AG09319 (cell line): ENCODE measurements around the gene GRIA3.

Experiments used
- DNase-seq: peaks from one replicate; pipeline ENCODE4 v3.0.0-alpha.2; 2010; ENCODE audit warnings: low read depth; ENCODE audit errors: extremely low read depth
- TF ChIP-seq, protein P1 (sequence below): IDR thresholded peaks from 2 replicates; pipeline ENCODE4 v1.5.1; 2011; ENCODE audit warnings: low read depth, mild to moderate bottlenecking, inconsistent platforms, low read length, moderate library complexity

Gene GRIA3

DNA sequence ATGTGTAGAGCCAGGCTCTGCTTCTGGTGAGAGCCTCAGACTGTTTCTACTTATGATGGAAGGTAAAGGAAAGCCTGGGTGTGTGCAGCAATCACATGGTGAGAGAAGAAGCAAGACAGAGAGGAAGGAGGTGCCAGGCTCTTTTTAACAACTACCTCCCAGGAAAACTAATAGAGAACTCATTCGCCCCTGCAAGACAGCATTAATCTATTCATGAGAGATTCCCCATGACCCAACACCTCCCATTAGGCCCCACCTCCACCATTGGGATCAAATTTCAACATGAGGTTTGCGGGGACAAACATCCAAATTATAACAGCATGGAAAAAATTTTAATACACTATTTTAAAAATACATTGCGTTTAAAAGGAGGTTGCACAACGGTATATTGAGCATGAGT lies 24.7 kb upstream of the GRIA3 start:
- TF ChIP-seq, protein P1, sequence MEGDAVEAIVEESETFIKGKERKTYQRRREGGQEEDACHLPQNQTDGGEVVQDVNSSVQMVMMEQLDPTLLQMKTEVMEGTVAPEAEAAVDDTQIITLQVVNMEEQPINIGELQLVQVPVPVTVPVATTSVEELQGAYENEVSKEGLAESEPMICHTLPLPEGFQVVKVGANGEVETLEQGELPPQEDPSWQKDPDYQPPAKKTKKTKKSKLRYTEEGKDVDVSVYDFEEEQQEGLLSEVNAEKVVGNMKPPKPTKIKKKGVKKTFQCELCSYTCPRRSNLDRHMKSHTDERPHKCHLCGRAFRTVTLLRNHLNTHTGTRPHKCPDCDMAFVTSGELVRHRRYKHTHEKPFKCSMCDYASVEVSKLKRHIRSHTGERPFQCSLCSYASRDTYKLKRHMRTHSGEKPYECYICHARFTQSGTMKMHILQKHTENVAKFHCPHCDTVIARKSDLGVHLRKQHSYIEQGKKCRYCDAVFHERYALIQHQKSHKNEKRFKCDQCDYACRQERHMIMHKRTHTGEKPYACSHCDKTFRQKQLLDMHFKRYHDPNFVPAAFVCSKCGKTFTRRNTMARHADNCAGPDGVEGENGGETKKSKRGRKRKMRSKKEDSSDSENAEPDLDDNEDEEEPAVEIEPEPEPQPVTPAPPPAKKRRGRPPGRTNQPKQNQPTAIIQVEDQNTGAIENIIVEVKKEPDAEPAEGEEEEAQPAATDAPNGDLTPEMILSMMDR = no peak
- DNase-seq = no peak

DNA sequence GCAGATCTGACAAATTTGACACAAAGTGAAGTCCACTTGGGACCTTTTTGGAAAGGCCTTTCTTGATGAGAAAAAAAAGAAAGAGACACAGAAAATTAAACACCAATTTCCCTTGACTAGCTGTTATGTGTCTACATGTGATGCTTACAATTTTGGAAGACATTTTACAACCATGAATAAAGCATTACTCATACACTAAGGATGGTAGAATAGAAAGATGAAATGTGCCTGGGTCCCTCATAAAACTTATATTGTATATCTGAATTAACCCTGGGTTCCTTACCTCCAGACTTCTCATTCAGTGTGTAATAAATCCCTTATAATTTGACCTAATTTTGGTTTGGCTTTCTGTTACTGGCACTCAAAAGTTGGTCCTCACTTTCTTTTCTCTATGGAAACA lies 16.5 kb upstream of the GRIA3 start:
- TF ChIP-seq, protein P1 = no peak
- no peak for DNase-seq

DNA sequence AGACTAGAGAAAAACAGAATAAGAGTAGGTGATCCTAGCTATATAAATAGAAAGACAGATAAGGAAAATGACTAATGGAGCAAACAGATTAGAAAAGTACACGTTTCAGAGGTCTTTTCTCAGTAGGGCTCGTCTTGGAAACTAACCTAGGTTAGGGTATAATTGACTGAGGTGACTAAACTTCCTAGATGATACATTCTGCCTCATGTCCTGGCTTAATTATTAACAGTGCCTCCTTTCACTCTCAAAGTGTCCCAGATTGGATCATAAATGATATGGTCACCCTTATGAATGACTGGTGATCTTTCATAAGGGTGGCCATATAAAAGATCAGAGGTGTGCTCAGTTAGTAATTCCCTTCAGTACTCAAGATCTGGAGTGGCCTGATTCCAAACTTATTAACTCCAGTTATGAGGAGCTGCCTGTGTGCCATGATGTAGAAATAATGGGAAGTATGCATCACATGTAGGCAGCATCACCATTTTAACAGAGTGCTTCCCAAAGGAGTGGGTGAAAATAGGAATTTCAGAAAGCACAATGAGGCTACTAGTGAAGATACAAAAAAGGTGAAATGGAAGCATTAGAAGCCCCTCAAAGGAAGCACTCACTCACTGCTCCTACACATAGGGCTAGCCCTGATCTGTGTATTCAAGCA lies 14.7 kb upstream of the GRIA3 start:
- TF ChIP-seq, protein P1 = no peak
- no peak for DNase-seq

DNA sequence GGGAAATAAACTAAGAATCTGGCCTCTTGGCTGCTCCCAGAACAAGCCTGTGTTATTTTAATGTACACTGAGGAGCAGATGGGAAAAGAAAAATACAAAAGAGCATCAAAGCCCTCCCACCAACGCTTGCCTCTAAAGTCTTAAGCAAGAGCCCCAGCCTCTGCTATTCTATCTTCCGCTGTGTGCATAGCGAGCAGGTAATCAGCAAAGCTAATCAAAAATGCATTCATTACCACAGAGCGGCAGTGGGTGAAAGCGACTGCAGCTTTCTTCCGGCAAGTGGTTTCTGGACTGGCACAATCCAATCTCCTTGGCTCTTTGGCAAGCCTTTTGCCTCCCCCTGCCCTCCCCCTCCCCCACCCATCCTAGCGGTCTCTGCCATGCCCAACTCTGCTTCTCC lies 13.5 kb upstream of the GRIA3 start:
- no peak for DNase-seq
- TF ChIP-seq, protein P1 = no peak

DNA sequence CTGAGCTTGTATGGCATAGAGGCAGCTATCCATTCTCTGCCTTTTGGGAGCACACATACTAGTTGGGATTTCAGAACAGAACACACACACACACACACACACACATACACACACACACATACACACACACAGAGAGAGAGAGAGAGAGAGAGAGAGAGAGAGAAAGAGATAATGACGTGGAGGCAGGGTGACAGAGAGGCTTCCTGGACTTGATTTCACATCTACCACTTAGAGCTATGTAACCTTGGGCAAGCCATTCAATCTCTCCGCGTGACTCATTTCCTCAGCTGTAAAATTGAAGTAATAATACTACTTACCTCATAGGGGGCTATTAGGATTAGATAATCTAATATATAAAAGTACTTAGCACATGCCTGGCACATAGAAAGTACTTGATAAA lies 12.3 kb upstream of the GRIA3 start:
- DNase-seq = no peak
- TF ChIP-seq, protein P1 = no peak

DNA sequence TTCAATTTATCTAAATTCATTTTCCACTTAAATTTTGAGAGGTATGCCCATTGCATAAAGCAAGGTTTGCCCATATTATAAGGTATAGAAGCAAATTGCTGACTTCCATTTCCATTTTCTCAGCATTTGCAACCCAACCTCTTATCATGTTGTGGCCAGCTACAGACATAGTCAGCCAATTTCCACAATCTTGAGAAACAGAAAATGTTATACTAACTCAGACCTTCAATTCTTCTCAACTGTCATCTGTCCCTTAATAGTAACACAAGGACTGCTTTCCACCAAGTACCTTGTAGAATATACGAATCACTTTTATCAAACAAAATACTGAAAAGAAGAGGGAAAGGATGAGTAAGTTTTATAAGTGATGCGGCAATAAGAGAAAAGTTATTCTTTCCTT lies 11.2 kb upstream of the GRIA3 start:
- TF ChIP-seq, protein P1 = no peak
- no peak for DNase-seq

DNA sequence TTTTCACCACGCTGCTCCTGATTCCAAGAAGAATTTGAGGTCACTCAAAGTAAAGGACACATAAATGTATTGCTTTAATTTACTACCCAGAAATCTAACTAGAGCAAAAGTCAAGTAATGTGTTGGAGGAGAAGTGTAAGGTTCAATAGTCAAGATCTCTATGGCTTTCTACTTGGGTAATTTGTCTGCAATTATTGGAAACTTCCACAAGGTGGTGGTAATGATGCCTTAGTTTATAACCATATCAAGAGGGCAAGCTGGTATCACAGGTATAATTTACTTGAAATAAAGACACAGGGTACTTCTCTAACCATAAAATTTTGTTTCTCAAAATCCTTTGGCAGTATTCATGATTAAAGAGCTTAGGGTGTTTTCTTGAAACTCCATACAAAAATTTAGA lies 10.2 kb upstream of the GRIA3 start:
- DNase-seq = no peak
- TF ChIP-seq, protein P1 = no peak; the same call in 1 of the 2 replicates
